Melanocyte of skin (primary cell): Measurements from ENCODE around the gene LGALS7B. TPM values are rescaled to one million over a fixed set of nuclear protein-coding genes. Genes with fewer than 3 reads are reported as not detected.

Experiments used
- small RNA-seq, 2 donors: library from RNA; depleted of rRNA; stranded (forward); fragments of <200 nt; gene quantifications; one replicate each; pipeline ENCODE3, GENCODE V24; 2012
- total RNA-seq, 2 donors: library from RNA; depleted of rRNA; stranded (reverse); fragments of >200 nt; gene quantifications; 2 replicates each; pipeline ENCODE4 v1.2.3, GENCODE V29; 2012

Gene LGALS7B
- not detected for total RNA-seq

DNA sequence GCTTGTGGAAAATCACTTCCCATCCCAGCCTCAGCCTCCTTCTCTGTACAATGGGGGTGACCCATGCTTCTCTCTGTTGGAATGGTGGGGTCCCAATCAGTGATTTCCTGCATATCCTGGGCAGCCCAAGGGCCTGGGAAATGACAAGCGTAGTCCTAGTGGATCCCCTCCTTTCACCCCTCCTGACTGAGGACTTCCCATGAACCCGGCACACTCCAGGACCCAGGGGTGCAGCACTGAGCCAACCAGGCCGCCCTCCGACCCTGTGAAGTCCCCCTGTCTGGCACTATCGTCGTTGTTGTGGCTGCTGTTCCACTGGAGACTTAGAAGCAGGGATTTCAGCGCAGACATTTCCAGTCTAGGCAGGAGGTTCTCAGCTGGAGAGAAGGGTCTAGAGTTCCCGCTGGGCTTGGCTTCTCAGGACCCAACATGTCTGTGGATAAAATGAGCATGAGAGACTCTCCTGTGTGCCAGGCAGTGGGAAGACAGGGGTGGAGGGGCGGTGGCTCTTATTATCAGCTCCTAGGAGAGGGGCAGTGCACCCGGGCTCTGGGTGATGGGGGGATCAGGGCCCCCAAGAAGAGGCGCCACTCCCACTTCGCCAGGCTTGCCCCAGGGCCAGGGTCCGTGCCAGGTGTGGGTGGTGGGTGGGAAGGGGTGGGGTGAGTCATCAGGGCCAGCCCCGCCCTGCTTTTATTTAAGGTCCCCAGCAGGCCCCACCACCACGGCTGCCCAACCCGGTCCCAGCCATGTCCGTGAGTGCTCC is at the start of gene LGALS7B:
TSS of gene LGALS7B (plus strand) at position 723 of the 766 bp plus-strand sequence. CDS start at position 750, 27 bp downstream.

DNA sequence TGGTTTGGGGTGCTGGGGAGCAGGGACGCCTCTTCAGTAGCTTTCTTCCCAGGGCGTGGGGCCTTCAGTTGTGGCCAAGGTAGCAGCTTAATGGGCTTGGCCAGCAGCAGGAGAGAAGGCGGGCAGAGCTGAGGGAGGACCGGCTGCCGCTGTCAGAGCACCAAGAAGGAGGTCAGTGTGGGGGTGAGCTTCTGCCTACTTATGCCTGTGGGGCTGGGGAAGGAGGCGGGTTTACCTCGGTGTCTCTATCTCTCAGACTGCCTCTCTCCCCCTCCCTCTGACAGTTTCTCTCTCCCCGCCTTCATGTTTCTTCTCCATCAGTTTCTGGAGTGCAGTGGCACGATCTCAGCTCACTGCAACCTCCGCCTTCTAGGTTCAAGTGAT is 44.7 kb upstream of the LGALS7B start, which contains the start of gene CAPN12:
TSS of gene CAPN12 (minus strand) at position 177 of the 384 bp plus-strand sequence. CDS start 309 bp downstream, outside the sequence.

DNA sequence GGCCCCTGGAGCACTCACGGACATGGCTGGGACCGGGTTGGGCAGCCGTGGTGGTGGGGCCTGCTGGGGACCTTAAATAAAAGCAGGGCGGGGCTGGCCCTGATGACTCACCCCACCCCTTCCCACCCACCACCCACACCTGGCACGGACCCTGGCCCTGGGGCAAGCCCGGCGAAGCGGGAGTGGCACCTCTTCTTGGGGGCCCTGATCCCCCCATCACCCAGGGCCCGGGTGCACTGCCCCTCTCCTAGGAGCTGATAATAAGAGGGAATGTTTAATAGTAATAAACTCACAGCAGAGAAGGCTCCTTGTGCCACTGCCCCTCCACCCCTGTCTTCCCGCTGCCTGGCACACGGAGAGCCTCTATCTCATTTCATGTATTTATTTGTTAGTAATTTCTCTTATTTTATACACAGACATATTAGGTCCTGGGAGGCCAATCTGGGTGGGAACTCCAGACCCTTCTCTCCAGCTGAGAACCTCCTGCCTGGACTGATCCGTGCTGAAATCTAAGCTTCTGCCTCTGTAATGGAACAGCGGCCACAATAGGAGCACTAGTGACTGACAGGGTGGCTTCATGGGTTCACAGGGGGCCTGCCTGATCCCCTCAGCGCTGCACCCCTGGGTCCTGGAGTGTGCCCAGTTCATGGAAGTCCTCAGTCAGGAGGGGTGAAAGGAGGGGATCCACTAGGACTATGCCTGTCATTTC is 15.4 kb upstream of the LGALS7B start, which contains the start of gene LGALS7:
TSS of gene LGALS7 (minus strand) at position 49 of the 709 bp plus-strand sequence. CDS start at position 24, 25 bp downstream.

DNA sequence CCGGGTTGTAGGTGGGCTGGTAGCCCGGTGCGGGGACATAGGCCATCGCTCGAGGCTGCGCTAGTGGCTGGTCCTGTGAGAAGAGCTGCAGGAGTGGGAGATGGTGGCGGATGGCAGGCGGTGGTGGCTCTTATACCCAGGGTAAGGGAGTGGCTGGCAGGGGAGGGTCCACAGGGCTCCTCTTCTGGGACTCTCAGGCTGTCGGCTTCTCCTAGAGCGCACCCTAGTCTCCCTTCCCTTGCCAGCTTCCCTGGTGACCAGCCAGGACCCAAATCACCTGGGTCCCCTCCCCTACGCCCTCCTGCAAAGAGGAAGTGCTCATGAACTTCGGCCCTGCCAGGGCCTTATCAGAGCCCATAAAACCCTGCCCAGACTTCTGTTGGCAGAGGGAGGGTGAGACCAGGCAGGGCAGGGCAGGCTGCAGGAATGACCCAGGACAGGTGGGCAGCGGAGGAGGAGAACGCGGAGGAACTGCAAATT is 23.9 kb downstream of the LGALS7B start, which contains the start of gene LGALS4:
TSS of gene LGALS4 (minus strand) at position 105 of the 480 bp plus-strand sequence. CDS start at position 46, 59 bp downstream.

Small RNA genes within 50 kb of the gene (small RNA-seq; reads per million reads assigned to genes)
- gene RNU6-140P = 0 to 0.09 reads per million in 2 donors

Other genes starting within 250 kb of the LGALS7B start
- gene MAP4K1, start 171.2 kb upstream of the LGALS7B start, total RNA-seq = 1 to 10 TPM in 1 of 2 donors, under 1 TPM in 1; 0.33 to 1.4 TPM
- 100 to 1,000 TPM; 277 to 300 TPM for gene EIF3K, start 170.0 kb upstream of the LGALS7B start, total RNA-seq
- 100 to 1,000 TPM; 113 to 200 TPM for gene ACTN4, start 141.6 kb upstream of the LGALS7B start, total RNA-seq
- gene CAPN12, start 44.7 kb upstream of the LGALS7B start, total RNA-seq = not detected
- gene LGALS7, start 15.7 kb upstream of the LGALS7B start, total RNA-seq = not detected
- gene LGALS4, start 23.7 kb downstream of the LGALS7B start, total RNA-seq = not detected
- 10 to 100 TPM; 36.6 to 61.3 TPM for gene ECH1, start 42.6 kb downstream of the LGALS7B start, total RNA-seq
- 100 to 1,000 TPM; 191 to 265 TPM for gene HNRNPL, start 60.8 kb downstream of the LGALS7B start, total RNA-seq
- 1 to 10 TPM; 3.4 to 6.0 TPM for gene RINL, start 89.1 kb downstream of the LGALS7B start, total RNA-seq
- gene SIRT2, start 110.4 kb downstream of the LGALS7B start, total RNA-seq = 10 to 100 TPM; 65.6 to 98.4 TPM
- 10 to 100 TPM; 14.8 to 22.0 TPM for gene NFKBIB, start 110.8 kb downstream of the LGALS7B start, total RNA-seq
- gene CCER2, start 123.0 kb downstream of the LGALS7B start, total RNA-seq = not detected
- gene SARS2, start 141.6 kb downstream of the LGALS7B start, total RNA-seq = 10 to 100 TPM; 29.3 to 34.0 TPM
- 10 to 100 TPM; 33.0 to 76.3 TPM for gene MRPS12, start 141.7 kb downstream of the LGALS7B start, total RNA-seq
- gene FBXO17, start 186.5 kb downstream of the LGALS7B start, total RNA-seq = 10 to 100 TPM; 26.0 to 26.8 TPM
- 1 to 10 TPM; 3.8 to 4.0 TPM for gene FBXO27, start 243.3 kb downstream of the LGALS7B start, total RNA-seq